DMS153 treated with DMSO at 0.1 percent for 48 hours (cell line): Measurements from ENCODE around the gene SLC35F4.
"Not testable (repeated sequence)": the region's sequence is repeated elsewhere in the genome, so short reads cannot be mapped to it uniquely, and the experiment has no call there.

Experiments used
- DNase-seq: peaks from one replicate; lab custom pipeline; 2025; ENCODE audit not compliant: unreplicated experiment; lab: John Stamatoyannopoulos, UW

The SLC35F4 gene

GRCh38 chr14:57865403-57866198 lies at the start of gene SLC35F4:
Gene SLC35F4 (minus strand): TSS chr14:57866092.
- DNase-seq: no peak

DNA sequence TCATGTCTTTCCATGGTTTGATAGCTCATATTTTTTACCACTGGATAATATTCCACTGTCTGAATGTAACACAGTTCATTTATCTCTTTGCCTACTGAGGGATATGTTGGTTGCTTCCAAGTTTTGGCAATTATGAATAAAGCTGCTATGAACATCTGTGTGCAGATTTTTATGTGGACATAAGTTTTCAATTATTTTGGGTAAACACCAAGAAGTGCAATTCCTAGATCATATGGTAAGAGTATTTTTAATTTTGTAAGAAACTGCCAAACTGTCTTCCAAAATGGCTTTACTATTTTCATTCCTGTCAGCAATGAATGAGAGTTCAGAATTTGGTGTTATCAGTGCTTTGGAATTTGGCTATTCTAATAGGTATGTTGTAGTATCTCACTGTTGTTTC lies 43.7 kb upstream of the SLC35F4 start:
- DNase-seq: no peak

DNA sequence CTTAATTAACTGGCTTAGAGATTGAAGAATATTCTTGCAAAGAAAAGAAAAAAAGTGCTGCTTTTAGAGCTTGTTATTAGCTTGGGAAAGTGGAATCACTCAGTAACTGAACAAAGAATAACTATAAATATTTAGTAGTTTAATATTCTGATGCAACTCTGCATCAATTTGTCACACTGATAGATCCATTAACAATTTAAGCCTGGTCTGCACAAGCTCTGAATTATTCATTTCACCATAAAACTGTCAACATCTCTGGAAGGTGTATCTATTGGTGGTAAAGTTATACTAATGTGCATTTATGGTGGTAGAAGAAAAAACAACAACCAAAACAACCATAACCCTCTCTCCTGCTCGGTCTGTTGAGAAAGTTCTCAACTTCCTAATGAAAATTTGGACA lies 38.1 kb upstream of the SLC35F4 start:
- DNase-seq: no peak

DNA sequence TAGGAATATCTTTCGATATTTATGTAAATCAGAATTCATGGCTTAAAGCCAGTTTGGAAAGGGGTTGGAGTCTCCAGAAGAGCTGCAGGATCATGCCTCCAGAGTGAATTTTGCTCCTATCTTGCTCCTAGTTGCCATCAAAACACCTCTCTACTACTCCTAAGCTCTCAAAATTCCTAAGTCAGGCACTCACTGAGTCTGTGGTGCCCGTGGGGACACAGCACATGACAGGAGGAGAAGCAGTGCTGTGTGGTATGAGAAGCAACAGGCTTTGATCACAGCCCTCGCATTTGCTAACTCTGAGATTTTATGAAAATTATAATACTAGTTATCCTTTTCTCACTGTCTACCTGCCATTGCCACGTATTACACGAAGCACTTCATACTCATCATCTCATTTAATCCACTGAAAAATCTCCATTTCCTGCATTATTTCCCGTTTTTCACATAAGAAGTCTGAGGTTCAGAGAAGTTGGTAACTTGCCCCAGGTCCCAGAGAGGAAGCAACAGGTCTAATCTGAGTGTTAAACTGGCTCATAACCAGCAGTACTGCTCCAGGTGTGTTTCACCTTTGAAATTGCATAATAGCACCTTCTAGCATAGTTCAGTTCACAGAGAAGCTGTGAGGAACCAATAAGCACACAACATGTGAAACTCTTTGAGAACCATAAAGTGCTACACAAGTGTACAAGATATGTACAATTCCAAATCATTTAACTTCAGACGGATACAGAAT lies 33.1 kb upstream of the SLC35F4 start:
- no peak for DNase-seq

DNA sequence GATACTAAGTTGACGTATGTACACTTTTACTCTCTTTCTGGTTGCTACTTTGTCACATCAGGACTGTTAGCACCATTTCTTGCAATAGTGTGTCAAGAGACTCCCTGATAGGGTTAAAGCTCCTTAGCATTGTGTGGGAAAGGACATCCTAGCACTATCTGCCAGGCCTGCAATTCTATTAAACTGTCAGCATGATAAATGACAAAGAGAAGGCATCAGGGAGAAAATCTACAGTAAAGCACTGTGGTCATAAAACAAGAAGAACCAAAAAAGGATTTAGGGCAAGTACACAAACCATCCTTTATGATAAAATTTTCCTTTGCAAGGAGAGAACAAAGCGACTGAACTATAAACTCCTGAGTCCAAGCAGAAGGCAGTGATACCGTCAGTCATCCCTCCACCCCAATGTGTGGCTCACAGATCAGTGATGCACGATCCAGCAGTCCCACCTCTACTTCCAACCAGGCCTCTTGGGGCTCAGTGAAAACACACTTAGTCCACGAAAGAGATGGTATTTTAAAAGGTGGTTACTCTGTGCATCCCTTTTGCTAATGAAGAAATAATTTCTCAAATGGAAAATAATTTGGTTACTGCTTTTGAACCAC lies 31.4 kb upstream of the SLC35F4 start:
- no peak for DNase-seq

GRCh38 chr14:57889245-57889644 lies 23.4 kb upstream of the SLC35F4 start:
- no peak for DNase-seq

DNA sequence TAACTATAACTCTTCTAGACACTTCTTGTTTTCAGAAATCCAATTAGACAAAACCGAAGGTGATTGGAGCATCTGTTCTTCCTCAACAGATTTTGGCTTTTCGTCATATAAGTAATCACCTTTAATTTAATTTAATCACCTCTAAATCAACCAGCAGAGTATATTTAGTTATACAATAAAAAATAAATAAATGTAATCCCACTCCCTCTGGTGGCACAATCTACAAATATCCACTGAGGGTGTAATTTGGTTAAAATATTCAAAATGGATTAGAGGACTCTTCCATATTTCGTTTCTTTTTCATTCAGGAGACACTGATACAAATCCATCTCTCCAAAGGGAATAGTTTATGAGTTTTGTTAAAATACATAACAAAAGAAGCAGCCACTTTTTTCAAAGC lies 18.3 kb upstream of the SLC35F4 start:
- no peak for DNase-seq

GRCh38 chr14:57883061-57883460 lies 17.2 kb upstream of the SLC35F4 start:
- no peak for DNase-seq

DNA sequence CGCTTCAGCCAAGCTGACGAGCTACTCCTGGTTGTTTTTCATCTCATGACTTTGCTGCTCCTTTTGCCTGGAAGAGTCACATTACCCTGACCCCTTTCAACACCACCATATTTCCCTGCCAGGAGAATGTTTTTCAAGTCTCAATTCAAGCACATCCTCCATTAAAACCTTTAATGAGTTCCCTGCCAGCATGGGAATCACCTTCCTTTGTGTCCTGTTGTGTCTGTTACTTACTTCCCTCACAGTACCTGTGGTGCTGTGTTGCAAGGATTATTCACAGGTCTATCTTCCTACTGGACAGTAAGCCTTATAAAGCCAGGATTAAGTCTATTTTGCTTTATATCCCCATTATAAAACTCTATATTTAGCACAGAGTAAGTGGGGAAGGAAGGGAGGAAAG lies 13.6 kb upstream of the SLC35F4 start:
- DNase-seq: no peak

DNA sequence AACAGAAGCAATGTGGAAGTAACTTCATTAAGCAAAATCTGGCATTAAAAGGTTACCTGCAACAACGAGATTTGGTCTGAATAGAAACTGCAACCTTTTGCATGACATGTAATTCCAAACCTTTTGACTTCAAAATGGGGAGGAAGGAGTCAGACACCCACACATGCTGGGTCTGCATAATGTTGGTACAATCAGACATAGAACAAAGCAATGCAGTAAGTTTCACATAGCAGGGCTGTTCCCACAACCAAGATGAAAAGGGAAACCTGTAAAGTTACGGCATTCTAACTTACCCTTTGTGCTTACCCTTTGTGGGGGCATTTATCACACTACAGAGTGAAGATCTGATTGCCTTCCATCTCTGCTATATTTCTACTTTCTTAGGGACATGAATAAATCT lies 10.1 kb upstream of the SLC35F4 start:
- no peak for DNase-seq

DNA sequence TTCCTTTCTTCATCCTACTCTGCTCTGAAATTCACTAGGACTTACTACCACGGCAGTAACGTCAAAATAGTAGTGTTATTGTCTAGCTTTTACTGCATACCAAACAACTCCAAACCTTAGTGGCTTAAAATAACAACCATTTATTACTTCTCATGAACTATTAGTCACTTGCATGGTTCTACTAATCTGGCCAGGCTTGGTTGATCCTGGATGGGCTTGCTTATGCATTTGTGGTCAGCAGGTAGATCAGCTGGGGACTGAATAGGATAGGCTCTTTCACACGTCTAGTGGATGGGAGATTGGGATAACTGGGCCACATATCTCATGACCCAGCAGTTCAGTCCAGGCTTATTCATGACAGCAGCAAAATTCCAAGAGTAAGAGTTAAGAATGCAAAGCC lies 9.4 kb upstream of the SLC35F4 start:
- DNase-seq: no peak

DNA sequence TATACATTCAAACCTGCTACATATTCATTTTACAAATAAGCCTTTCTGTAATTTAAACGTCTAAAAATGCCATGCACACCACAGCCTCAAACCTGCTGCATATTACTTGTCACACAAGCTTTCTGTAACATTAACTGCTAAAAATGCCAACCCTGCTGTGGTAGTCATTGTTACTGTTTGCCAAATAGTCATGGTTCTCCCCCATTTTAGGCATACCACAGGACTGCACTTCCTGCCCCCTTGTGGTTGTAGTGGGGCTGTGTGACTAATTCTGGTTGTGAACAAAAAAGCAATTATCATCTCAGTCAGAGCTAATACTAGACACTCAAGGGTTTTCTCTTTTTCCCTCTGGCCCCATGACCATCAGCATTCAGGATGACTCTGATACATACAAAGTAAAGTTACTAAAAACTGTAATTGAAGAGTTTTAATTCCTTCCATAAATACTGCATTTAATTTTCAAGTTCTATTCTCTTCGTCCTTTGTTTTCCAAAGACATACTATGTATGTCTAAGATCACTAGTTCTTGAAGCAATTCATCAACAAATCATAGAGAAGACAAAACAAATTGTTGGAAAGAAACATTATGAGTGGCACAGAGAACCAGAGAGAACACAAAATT lies 5.7 kb upstream of the SLC35F4 start:
- no peak for DNase-seq

DNA sequence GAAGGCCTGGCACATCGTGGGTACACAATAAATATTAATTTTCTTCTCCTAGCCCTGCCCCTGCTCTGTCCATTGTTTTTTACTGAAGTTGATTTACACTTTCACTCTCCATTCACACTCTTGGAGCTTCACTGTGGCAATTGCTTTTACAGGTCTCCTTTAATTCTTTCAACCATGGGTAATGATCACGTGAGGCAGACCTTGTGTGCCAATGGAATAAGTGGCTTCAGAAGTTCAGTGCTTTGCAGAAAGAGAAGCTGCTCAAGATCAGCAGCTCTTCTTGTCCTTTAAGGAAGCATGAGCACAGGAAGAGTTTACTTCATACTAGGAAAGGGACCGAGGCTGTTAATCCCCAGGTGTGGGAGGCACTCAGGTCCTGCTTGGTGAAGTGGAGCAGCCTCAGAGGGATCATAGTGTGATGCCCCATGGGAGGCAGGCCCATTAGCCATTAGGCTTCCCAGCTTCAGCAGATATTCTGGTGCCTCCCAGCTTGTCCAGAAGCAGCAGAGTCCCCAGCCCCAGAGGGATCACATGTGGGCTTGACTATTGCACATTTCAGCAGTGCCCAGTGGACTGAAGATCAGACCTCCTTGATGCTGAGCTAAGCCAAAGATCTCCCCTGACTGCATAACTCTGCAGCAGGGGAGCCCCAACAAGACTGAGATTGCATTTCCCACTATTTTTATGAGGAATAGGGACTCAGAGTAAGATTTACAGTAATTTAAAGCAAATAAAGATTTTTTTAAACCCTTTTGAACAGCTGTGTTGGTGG lies 5.0 kb upstream of the SLC35F4 start:
- no peak for DNase-seq

- DNase-seq: no peak
These were observed 3.7 kb upstream of the SLC35F4 start for GRCh38 chr14:57869617-57870016.

DNA sequence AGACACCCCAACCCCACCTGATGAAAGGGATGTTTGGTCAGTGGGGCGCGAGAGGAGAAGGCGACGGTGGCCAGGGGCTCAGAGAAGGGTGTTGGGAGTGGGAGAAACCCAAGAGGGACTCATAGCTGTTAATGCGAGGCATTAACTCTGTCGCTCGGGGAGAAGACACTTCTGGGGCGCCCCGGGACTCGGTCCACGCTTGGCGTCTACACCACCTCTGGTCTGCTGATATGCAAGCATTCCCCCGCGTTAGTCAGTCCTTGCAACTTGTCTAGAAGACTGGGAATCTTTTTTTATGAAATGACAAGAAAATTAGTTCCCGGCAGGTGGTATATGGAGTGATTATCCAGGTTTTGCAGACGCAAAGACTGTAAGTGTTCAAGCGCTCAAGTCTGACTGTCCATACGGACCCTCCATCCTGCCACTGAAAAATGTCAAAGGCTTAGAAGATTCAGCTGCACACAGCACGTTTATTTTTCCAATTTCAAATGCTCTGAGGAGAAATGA lies 360 bp upstream of the SLC35F4 start:
- no peak for DNase-seq

- no peak for DNase-seq
These were observed 858 bp downstream of the SLC35F4 start for GRCh38 chr14:57865066-57865402.

DNA sequence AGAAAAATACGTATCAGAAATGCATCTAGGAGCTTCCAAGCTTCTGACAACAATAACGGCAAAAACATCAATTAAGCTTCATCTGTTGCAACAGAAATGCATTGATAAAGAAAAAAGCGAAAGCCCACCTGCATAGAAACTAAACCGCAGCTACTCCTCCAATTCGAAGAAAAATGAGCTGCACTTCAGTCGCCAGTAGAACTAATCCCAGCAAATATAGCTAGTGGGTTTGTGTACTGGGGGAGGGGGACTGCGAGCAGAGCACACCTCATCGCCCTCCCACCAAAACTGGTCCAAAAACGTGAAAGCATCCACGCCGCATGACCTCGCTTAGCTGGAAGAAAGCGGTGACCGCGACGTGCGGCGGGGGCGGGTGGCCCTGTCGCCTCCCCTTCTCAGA lies 1.2 kb downstream of the SLC35F4 start:
- DNase-seq: no peak

- no peak for DNase-seq
These were observed 2.4 kb downstream of the SLC35F4 start for GRCh38 chr14:57863471-57863870.

- DNase-seq: not testable (repeated sequence)
These were observed 10.2 kb downstream of the SLC35F4 start for GRCh38 chr14:57855666-57856065.

GRCh38 chr14:57854571-57854970 lies 11.3 kb downstream of the SLC35F4 start:
- DNase-seq: no peak

- DNase-seq: no peak
These were observed 14.5 kb downstream of the SLC35F4 start for GRCh38 chr14:57851354-57851753.
